ENCODE data around the gene CUL3. TPM values are rescaled to one million over a fixed set of nuclear protein-coding genes. Genes with fewer than 3 reads are reported as not detected.

Gene CUL3
- total RNA-seq, 1 experiment from 2014 or later, result 104 TPM

DNA sequence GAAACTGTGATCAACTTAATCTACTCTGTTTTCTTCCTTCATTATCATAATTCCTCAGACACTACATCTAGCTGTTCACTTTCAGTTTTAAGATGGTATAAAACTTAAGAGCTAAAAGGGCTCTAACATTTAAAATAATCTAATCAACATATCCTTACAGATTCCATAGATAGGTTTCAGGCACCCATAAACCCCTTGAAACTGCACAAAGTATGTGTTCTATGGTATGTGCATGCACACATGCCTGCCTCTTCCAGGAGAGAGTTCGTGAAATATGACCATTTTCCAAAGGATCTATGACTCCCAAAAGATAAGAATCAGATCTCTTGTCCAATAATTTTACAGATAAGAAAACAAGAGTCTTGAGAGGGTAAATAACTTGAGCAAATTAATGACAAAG, 59.4 kb downstream of the CUL3 start:
- peaks cover 18% of the 10 kb centered on the region for H3K4me1 ChIP-seq (ENCODE audit: control insufficient read depth, insufficient read depth, low read length)
- POLR2A ChIA-PET, result no interaction called here
- ATAC-seq (no peak), DNase-seq (ENCODE audit: low read depth, low spot score) (no peak)
- no peaks in the 10 kb centered on the region for H3K27me3 ChIP-seq (ENCODE audit: control insufficient read depth, insufficient read depth, low read length)
- intact Hi-C loops (cut with micrococcal nuclease; ENCODE audit: unreplicated experiment) (no loop called here), in situ Hi-C loops (cut with HindIII; ENCODE audit: low pct_unique_long_range_greater_than_20kb, low sequenced_read_pairs) (no loop called here)
- H3K4me3 ChIP-seq (ENCODE audit: low read depth in 2 of 2, low read length in 2 of 2), result no peak overlapping the region
- H3K9me3 ChIP-seq (ENCODE audit: control insufficient read depth, insufficient read depth, low read depth, low read length), result no peaks in the 10 kb centered on the region
- CTCF ChIA-PET, result no interaction called here
- H3K27ac ChIP-seq (ENCODE audit: low read length), result no peak overlapping the region
- no TSS peak for BruUV-seq (replicated peaks)
- H3K36me3 ChIP-seq (ENCODE audit: control insufficient read depth, insufficient read depth, low read length), result no peaks in the 10 kb centered on the region
- TF ChIP-seq TCF7L2 (IDR thresholded peaks at IDR 0.05; ENCODE audit: low read depth, low read length) (no peak), REST (IDR thresholded peaks at IDR 0.05; ENCODE audit: insufficient read depth in 1 of 2, low read depth in 2 of 2, low read length in 1 of 2) (no peak), SIN3A (IDR thresholded peaks at IDR 0.05; ENCODE audit: borderline replicate concordance, insufficient read depth, low read depth, low read length) (no peak), POLR2AphosphoS5 (IDR thresholded peaks at IDR 0.05; ENCODE audit: low read depth, low read length) (no peak)
- TF ChIP-seq, protein P1, sequence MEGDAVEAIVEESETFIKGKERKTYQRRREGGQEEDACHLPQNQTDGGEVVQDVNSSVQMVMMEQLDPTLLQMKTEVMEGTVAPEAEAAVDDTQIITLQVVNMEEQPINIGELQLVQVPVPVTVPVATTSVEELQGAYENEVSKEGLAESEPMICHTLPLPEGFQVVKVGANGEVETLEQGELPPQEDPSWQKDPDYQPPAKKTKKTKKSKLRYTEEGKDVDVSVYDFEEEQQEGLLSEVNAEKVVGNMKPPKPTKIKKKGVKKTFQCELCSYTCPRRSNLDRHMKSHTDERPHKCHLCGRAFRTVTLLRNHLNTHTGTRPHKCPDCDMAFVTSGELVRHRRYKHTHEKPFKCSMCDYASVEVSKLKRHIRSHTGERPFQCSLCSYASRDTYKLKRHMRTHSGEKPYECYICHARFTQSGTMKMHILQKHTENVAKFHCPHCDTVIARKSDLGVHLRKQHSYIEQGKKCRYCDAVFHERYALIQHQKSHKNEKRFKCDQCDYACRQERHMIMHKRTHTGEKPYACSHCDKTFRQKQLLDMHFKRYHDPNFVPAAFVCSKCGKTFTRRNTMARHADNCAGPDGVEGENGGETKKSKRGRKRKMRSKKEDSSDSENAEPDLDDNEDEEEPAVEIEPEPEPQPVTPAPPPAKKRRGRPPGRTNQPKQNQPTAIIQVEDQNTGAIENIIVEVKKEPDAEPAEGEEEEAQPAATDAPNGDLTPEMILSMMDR (IDR thresholded peaks at IDR 0.05), result no peak

DNA sequence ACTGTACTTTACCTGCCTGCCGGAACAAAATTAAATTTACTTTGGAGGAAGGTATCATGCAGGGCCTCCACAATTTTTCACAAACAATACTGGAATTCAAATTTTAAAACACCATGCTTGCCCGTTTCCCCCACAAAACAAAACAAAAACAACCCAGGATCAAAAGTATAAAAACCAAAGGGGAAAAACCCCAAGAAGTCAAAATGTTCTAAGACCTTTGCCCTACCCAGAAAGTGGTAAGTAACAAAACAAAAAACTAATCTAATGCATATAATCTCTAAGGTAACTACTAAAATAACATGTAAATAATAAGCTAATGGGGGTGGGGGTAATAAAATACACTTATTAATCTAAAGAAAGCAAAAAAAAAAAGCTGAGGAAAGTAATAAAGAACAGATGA, 60.5 kb downstream of the CUL3 start:
- ChIA-PET CTCF (no interaction called here), POLR2A (interaction anchor here (0.7 kb wide), 1 partner anchor 14 kb away, joined by 3 read pairs; no protein-coding TSS in a partner anchor)
- ATAC-seq (no peak), DNase-seq (ENCODE audit: low read depth, low spot score) (no peak)
- Histone ChIP-seq H3K27ac (ENCODE audit: low read length) (peak overlapping the region; percentile 39; the same call in 1 of the 2 replicates), H3K4me1 (ENCODE audit: control insufficient read depth, insufficient read depth, low read length) (peaks cover 28% of the 10 kb centered on the region), H3K9me3 (ENCODE audit: control insufficient read depth, insufficient read depth, low read depth, low read length) (no peaks in the 10 kb centered on the region), H3K27me3 (ENCODE audit: control insufficient read depth, insufficient read depth, low read length) (no peaks in the 10 kb centered on the region), H3K4me3 (ENCODE audit: low read depth in 2 of 2, low read length in 2 of 2) (no peak overlapping the region), H3K36me3 (ENCODE audit: control insufficient read depth, insufficient read depth, low read length) (no peaks in the 10 kb centered on the region)
- intact Hi-C loops (cut with micrococcal nuclease; ENCODE audit: unreplicated experiment) (no loop called here), in situ Hi-C loops (cut with HindIII; ENCODE audit: low pct_unique_long_range_greater_than_20kb, low sequenced_read_pairs) (no loop called here)
- BruUV-seq (replicated peaks), result no TSS peak
- TF ChIP-seq TCF7L2 (IDR thresholded peaks at IDR 0.05; ENCODE audit: low read depth, low read length) (no peak), REST (IDR thresholded peaks at IDR 0.05; ENCODE audit: insufficient read depth in 1 of 2, low read depth in 2 of 2, low read length in 1 of 2) (no peak)
